ENCODE results near the gene NUP35.
"Not testable (repeated sequence)": the region's sequence is repeated elsewhere in the genome, so short reads cannot be mapped to it uniquely, and the experiment has no call there.

Gene NUP35

GRCh38 chr2:183148955-183149354 is 24.7 kb downstream of the NUP35 start:
- DNase-seq, result no peak

DNA sequence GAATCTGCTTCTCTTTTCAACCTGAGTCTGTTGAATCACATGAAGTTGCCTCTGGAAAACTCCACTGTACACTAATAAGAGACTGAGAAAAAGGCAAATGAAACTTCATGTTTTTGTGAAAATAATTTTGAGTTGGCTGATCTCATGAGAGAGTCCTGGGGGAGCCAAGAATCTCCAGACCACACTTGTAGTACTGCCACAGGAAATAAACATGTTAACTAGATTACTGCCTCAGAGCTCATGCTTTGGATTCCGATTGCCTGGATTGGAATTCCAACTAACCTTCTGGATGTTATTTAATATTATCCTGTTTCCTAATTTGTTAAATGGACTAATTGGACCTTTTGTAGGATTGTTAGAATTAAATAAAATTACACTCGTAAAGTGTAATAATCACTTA is 25.2 kb downstream of the NUP35 start:
- DNase-seq, result no peak

GRCh38 chr2:183152280-183152679 is 28.0 kb downstream of the NUP35 start:
- not testable (repeated sequence) for DNase-seq

GRCh38 chr2:183153967-183154366 is 29.7 kb downstream of the NUP35 start:
- no peak for DNase-seq

DNA sequence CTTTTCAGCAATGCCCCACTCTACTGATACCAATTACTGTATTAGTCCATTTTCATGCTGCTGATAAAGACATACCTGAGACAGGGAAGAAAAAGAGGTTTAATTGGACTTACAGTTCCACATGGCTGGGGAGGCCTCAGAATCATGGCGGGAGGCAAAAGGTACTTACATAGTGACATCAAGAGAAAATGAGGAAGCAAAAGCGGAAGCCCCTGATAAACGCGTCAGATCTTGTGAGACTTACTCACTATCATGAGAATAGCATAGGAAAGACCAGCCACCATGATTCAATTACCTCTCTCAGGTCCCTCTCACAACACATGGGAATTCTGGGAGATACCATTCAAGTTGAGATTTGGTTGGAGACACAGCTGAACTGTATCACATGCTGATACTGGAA is 30.5 kb downstream of the NUP35 start:
- not testable (repeated sequence) for DNase-seq

DNA sequence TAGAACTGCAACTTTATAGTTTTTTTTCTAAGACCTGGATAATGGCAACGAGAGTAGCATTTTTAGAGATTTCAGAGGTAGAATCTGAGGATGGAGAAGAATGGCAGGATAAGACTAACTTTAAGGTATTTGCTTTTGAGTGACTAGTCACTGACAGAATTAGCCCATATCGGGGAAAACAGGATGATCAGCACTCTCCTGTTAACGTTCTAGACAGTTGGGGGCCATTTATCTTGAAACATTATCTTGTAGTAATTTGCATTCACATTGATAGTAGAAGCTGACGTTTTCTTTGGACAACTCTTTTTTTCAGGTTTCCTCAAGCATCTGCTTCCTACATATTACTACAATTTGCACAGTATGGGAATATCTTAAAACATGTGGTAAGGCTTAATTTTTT is 32.9 kb downstream of the NUP35 start:
- DNase-seq, result no peak

DNA sequence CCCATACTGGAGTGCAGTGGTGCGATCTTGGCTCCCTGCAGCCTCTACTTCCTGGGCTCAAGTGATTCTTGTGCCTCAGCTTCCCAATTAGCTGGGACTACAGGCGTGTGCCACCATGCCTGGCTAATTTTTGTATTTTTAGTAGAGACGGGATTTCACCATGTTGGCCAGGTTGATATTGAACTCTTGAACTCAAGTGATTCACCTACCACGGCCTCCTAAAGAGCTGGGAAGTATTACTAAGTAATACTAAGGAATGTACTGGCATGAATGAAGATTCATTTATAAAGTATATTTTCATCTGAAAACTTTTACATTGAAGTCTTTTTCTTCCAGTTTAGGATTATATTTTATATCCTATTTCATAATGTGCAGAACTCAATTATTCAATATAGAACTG is 38.1 kb downstream of the NUP35 start:
- no peak for DNase-seq

GRCh38 chr2:183163821-183164649 is 39.8 kb downstream of the NUP35 start:
- DNase-seq, result no peak

- no peak for DNase-seq
Observed at GRCh38 chr2:183164650-183165015, 40.4 kb downstream of the NUP35 start.

- DNase-seq, result no peak
Observed at GRCh38 chr2:183166210-183166609, 42.0 kb downstream of the NUP35 start.

DNA sequence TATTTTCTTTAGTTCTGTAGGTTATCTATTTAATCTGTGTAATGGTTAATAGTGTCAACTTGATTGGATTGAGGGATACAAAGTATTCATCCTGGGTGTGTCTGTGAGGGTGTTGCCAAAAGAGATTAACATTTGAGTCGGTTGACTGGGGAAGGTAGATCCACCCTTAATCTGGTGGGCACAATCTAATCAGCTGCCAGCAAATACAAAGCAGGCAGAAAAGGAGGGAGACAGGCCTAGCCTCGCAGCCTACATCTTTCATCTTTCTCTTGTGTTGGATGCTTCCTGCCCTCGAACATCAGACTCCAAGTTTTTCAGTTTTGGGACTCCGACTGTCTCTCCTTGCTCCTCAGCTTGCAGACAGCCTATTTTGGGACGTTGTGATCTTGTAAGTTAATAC is 42.7 kb downstream of the NUP35 start:
- DNase-seq, result not testable (repeated sequence)

DNA sequence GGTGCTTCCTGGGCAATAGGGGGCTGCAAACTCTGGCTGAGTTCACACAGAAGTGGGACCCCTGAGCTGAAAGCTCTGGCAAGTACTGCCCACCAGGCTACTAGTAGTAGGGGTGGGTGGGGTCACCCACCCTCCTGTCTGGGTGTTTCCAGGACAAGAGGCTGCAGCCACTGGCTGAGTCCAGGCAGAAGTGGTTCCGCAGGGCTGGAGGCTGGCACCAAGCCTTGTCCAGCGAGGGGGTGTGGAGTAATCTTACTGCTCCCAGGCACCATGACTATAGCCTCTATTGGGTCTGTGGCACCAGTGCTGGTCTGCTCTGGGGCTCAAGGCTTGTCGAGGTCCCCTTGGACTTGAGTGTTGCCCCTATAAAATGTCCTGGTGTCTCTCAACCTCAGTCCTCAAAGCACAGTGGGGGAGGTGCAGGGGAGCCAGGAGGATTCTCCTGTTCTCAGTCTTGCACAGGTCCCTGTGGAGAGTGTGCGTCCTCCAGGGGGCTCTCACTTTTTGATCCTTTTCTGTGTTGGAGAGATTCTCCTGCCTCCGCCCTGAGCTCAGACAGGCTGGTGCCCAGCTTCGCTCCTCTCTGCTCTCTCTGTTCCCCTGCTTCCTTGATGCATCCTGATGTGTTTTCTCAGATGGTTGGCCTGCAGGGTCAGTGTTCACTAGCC is 48.1 kb downstream of the NUP35 start:
- DNase-seq, result no peak

GRCh38 chr2:183179156-183179555 is 54.9 kb downstream of the NUP35 start:
- DNase-seq, result no peak

- DNase-seq, result no peak
Observed at GRCh38 chr2:183185534-183185933, 61.3 kb downstream of the NUP35 start.

DNA sequence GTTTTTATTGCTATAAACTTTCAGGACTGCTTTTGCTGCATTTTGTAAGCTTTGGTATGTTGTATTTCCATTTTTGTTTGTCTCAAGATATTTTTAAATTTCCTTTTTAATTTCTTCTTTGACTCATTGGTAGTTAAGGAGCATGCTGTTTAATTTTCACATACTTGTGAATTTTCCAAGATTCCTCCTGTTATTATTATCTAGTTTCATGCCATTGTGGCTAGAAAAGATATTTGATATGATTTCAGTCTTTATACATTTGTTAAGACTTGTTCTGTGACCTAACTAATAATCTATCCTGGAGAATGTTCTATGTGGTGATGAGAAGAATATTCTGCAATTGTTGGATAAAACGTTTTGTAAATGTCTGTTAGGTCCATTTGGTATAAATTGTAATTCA is 62.1 kb downstream of the NUP35 start:
- DNase-seq, result no peak

DNA sequence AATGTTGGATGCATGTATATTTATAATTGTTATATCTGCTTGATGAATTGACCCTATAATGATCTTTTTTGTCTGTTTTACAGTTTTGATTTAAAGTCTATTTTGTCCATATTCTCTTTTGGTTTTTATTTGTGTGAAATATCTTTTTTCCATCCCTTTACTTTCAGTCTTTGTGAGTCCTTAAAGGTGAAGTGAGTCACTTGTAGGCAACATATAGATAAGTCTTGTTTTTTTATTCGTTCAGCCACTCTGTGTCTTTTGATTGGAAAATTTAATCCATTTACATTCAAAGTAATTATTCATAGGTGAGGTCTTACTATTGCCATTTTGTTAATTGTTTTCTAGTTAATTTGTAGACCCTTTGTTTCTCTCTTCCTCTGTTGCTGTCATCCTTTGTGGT is 62.5 kb downstream of the NUP35 start:
- DNase-seq, result no peak

DNA sequence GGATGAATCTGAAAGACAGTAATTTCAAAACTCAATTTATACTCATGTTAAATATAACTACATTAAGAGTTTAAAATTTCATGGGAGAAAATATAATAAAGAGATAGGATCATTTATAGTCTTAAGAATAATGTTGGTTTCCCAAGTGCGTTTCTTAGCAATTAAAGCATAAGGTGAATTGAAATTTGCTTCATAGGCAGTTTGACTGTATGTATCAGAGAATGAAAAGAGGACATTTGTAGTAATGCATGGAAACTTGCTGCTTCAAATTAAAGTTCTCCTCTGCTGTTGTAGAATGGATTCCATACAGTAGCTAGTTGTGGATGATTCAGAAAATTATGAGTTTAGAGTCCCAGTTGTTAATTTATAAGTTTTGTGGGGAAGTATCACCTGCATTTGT is 68.1 kb downstream of the NUP35 start:
- no peak for DNase-seq

DNA sequence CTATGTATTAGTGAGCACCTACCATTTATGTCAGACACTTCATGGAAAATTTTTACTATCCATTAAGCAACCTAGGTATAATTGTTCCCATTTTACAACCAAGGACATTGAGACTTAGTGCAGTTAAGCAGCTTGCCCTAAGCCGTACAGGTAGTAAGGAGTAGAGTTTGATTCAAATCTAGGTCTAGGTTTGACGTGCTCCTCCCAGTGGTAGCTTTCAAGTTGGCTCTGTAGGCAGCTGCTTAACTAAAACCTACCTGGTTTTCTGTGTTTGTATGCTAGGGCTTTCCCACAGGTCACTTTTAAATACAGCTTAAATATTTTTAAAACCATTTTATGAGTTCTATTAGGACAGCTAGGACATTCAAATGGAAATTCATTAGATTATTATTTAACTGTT is 69.7 kb downstream of the NUP35 start:
- DNase-seq, result no peak

DNA sequence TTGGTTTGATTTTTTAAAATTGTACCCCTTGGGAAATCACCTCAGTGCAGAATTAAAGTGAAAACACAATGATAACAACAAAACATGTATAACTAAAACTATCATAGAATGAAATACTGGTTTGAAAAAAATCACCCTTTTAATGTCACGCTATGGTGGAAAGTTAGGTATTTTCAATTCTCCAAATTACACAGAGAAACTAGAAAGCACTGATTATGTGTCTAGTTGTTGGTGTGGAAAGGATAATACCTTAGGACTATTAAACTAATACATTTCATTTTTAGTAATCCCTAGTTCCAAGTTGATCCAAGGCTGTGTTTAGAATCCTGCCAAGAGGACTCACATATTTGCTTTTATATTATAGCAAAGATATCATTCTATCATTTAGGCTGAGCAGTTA is 71.2 kb downstream of the NUP35 start:
- DNase-seq, result no peak

- no peak for DNase-seq
Observed at GRCh38 chr2:183195998-183196409, 71.8 kb downstream of the NUP35 start.

DNA sequence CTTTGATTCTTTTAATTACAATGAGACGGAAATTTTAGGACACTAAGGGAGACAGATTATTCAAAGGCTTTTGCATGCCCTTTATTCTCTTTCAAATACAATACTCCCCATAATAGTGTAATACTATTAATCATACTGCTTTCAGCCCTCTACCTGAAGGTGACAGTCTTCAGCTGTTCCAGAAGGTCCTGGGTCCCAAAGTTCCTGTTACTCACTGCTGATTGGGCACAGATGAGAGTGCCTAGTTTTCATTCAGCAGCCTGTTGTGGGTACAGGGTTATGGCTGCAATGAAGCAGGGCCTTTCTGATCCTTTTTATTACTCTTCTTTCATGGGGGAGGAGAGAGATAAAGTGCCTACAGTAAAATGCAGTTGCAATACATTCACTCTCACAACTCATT is 80.2 kb downstream of the NUP35 start:
- no peak for DNase-seq

GRCh38 chr2:183207110-183207509 is 82.9 kb downstream of the NUP35 start:
- no peak for DNase-seq

DNA sequence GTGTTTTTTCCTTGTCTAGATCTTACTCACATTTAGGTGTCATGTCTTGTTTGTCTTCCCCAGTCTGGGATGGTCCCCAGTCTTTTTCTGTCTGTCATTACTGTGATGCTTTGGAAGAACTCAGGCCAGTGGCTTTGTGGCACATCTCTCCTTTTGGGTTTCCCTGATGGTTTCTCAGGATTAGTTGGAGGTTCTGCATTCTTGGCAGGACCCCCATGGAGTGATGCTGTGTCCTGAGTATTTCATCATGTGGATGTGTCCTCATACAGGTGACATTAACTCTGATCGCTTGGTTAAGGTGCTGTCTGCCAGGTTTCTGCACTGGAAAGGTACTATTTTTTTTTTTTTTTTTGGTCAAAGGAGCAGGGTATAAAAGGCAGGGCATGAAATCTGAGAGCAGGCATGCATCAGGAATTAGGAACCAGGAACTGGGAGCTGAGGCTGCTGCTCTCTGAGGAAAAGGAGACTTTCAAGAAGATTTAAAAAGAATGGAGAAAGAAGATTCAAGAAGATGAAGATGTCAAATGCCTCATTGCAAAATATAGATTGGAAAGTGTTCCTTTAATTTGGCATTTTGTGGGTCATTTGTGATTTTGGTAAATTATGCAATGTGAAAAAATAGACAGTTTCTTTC is 85.3 kb downstream of the NUP35 start:
- no peak for DNase-seq
